A549 (cell line): Measurements from ENCODE around the gene DCBLD2. TPM values are rescaled to one million over a fixed set of nuclear protein-coding genes. Genes with fewer than 3 reads are reported as not detected.

ENCODE experiments used
- ATAC-seq, 2 experiments: fragments of 200-7000 bp in 1 of 2; fragments of >200 bp in 1 of 2; cut with Nextera tagmentation in 1 of 2; cut with Tn5 transposase in 1 of 2; 3 replicates each; pipeline versions ENCODE4 v1.8.0 to v1.9.1; 2018 to 2020; ENCODE audit warnings: mild to moderate bottlenecking in 1 of 2, moderate library complexity in 1 of 2
- CTCF ChIA-PET: fragments of 300-600 bp; sonication (Branson Sonifier 250); formaldehyde crosslinking; extraction: SDS; loops from one replicate; lab custom pipeline; 2021; ENCODE audit warnings: antibody characterized with exemption, inconsistent platforms; lab: Yijun Ruan, JAX
- POLR2A ChIA-PET: fragments of 350-600 bp; formaldehyde crosslinking; extraction: SDS; loops from one replicate; lab custom pipeline; 2021; ENCODE audit warnings: antibody characterized with exemption, inconsistent platforms; lab: Yijun Ruan, JAX
- DNase-seq, 2 experiments: peaks; one replicate each; pipeline versions ENCODE4 v3.0.0 to v3.0.0-alpha.2; 2011 to 2016; ENCODE audit warnings: low read depth in 1 of 2, low spot score in 1 of 2
- FAIRE-seq: peaks from 2 replicates; lab custom pipeline; 2011; peaks lifted over from hg19 to GRCh38; lab: Jason Lieb, UNC
- H3K27ac ChIP-seq, 2 experiments: fragments of >200 bp; sonication (Bioruptor Twin); formaldehyde crosslinking; 3 replicates each; pipeline ENCODE4 v1.5.1; 2016 to 2017
- H3K4me1 ChIP-seq: fragments of >200 bp; sonication (Bioruptor Twin); formaldehyde crosslinking; 3 replicates; pipeline ENCODE4 v1.6.1; 2016
- H3K4me2 ChIP-seq: fragments of >200 bp; sonication (Bioruptor Twin); formaldehyde crosslinking; 3 replicates; pipeline ENCODE4 v1.6.1; 2016
- H3K4me3 ChIP-seq: fragments of >200 bp; sonication (Bioruptor Twin); formaldehyde crosslinking; 3 replicates; pipeline ENCODE4 v1.5.1; 2016
- H3K9me3 ChIP-seq: fragments of >200 bp; sonication (Bioruptor Twin); formaldehyde crosslinking; 3 replicates; pipeline ENCODE4 v1.6.1; 2016
- EHF ChIP-seq: fragments of 250-450 bp; sonication (Bioruptor Pico); IDR thresholded peaks from 2 replicates; pipeline ENCODE4 v1.5.0; 2020; ENCODE audit warnings: mild to moderate bottlenecking
- EHMT2 ChIP-seq: fragments of 200-600 bp; sonication (generic); IDR thresholded peaks from 2 replicates; pipeline ENCODE4 v1.6.1; 2016; ENCODE audit warnings: antibody characterized with exemption, low read depth, mild to moderate bottlenecking, moderate library complexity
- FOSB ChIP-seq: fragments of 250-450 bp; sonication (Bioruptor Pico); IDR thresholded peaks from 2 replicates; pipeline ENCODE4 v1.5.0; 2020; ENCODE audit warnings: mild to moderate bottlenecking, moderate library complexity
- FOXS1 ChIP-seq: fragments of 250-450 bp; sonication (Bioruptor Pico); IDR thresholded peaks from 2 replicates; pipeline ENCODE4 v1.5.0; 2020; ENCODE audit warnings: mild to moderate bottlenecking, moderate library complexity
- HMGXB4 ChIP-seq: fragments of 250-450 bp; sonication (Bioruptor Pico); IDR thresholded peaks from 2 replicates; pipeline ENCODE4 v1.5.0; 2021; ENCODE audit warnings: mild to moderate bottlenecking, moderate library complexity, borderline replicate concordance
- HOXA7 ChIP-seq: fragments of 250-450 bp; sonication (Bioruptor Pico); IDR thresholded peaks from 2 replicates; pipeline ENCODE4 v1.5.0; 2020; ENCODE audit warnings: mild to moderate bottlenecking, moderate library complexity
- KDM5A ChIP-seq: fragments of 200-600 bp; sonication (generic); IDR thresholded peaks from 2 replicates; pipeline ENCODE4 v1.6.1; 2016; ENCODE audit warnings: antibody characterized with exemption, mild to moderate bottlenecking
- MAZ ChIP-seq: fragments of 150-350 bp; IDR thresholded peaks from 2 replicates; pipeline ENCODE4 v1.6.1; 2014; ENCODE audit warnings: antibody characterized with exemption, low read depth, low read length, borderline replicate concordance
- NFE2L2 ChIP-seq: fragments of 150-350 bp; conservative IDR thresholded peaks from 2 replicates; pipeline ENCODE4 v1.6.1; 2014; ENCODE audit warnings: low read length
- NPAS2 ChIP-seq: fragments of 250-450 bp; sonication (Bioruptor Pico); IDR thresholded peaks from 2 replicates; pipeline ENCODE4 v1.8.0; 2022; ENCODE audit warnings: mild to moderate bottlenecking, moderate library complexity, borderline replicate concordance
- NR3C1 ChIP-seq: fragments of >200 bp; sonication (Bioruptor Twin); formaldehyde crosslinking; IDR thresholded peaks from 3 replicates; pipeline ENCODE4 v1.6.1; 2017
- POLR2AphosphoS2 ChIP-seq: conservative IDR thresholded peaks from 2 replicates; pipeline ENCODE4 v1.6.1; 2012; ENCODE audit warnings: low read length, improper control_type of control experiment, inconsistent platforms
- RAD21 ChIP-seq, 2 experiments: fragments of >200 bp in 1 of 2; sonication (Bioruptor Twin) in 1 of 2; formaldehyde crosslinking in 1 of 2; IDR thresholded peaks in 1 of 2; conservative IDR thresholded peaks in 1 of 2; 2 replicates in 1 of 2; 3 replicates in 1 of 2; pipeline ENCODE4 v1.6.1; 2012 to 2018; ENCODE audit warnings: inconsistent platforms in 1 of 2
- SREBF2 ChIP-seq: fragments of 450-650 bp; IDR thresholded peaks from 2 replicates; pipeline ENCODE4 v1.6.1; 2014; ENCODE audit warnings: mild to moderate bottlenecking, moderate library complexity
- ZNF302 ChIP-seq: fragments of 250-450 bp; sonication (Bioruptor Pico); IDR thresholded peaks from 2 replicates; pipeline ENCODE4 v1.9.0; 2021; ENCODE audit warnings: inconsistent platforms, mild to moderate bottlenecking, moderate library complexity
- ZSCAN20 ChIP-seq: fragments of 250-450 bp; sonication (Bioruptor Pico); IDR thresholded peaks from 2 replicates; pipeline ENCODE4 v1.8.0; 2022; ENCODE audit warnings: mild to moderate bottlenecking, moderate library complexity
- WGBS: methylation state at CpG from one replicate; pipeline ENCODE4 v1.1.6; 2017; ENCODE audit errors: missing lambda C conversion rate; 5-methylcytosine and 5-hydroxymethylcytosine counted together
- polyA plus RNA-seq, 4 experiments: library from polyadenylated mRNA; depleted of rRNA in 3 of 4; stranded (reverse); fragments of >200 nt; fragmentation: RNase III in 1 of 4; extraction: RNeasy Plus Mini Kit Qiagen cat#74134 plus additional on column Dnase treatment in 1 of 4; gene quantifications; 2 replicates in 3 of 4; 3 replicates in 1 of 4; pipeline ENCODE4 v1.2.3, GENCODE V29; 2011 to 2017
- TF ChIP-seq, protein P1 (sequence below): fragments of >200 bp; sonication (Bioruptor Twin); formaldehyde crosslinking; IDR thresholded peaks from 3 replicates; pipeline ENCODE4 v1.6.1; 2016
- TF ChIP-seq, protein P2 (sequence below): fragments of 200-600 bp; sonication (generic); IDR thresholded peaks from 2 replicates; pipeline ENCODE4 v1.6.1; 2016; ENCODE audit warnings: antibody characterized with exemption, mild to moderate bottlenecking, moderate library complexity

DCBLD2 gene
- polyA plus RNA-seq, 2 of the 4 experiments (the other 2 are of a cell fraction), result 266 to 623 TPM

DNA sequence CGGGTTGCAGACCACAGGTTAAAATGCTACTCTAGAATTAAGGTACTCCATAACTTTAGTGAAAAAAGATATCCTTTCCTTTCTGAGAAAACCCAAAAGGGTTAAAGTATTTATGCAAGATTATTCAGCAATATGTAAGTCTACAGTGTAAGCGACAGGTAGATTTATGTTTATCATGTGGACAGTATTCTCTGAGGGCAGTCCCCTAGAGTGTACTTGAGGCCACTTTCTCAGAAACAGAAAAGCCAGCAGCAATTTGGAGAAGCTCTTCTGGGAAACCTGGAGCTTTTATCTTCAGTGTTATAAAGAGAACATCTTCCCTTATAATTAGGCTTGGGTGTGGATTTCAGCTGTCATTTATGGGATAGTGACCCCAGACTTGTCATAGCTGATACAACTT lies 129.5 kb downstream of the DCBLD2 start (continued):
- no peak for TF ChIP-seq NFE2L2

DNA sequence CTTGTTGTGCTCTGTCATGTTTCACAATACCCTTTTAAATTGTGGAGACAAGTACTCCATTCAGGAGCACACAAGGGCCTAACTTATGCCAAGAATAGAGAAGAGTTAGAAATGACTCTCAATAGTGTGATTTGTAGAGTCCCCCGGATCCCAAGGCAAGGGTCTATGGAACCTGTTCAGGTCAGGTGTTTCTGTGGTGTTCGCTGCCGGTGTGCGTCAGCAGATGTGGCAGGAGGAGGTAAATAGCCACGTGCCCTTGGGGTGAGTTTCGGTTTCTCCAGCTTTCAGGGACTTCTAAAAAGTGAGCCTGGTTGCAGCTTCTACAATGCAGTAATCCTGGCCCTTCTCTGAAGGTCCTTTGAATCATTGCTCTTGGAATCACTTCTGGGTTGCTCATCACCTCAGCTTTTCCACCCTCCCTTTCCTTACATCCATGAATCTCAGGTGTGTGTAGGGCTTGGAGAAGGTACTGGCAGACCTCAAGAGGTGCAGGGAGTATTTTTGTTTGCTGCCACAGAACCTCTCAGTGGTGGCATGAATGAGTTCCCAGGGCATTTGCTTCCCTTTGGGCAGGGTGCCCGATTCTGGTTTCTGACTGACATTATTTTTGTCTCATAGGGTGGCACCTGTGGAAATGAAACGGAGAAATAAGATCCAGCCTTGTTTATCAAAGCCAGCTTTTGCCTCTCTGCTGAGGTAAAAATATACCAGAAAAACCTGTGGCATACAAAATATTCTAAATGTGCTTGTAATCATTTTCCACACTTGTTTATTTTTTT lies 131.0 kb downstream of the DCBLD2 start:
- ChIA-PET POLR2A (no interaction called here), CTCF (no interaction called here)
- no peak overlapping the region for H3K4me3 ChIP-seq
- no peak for TF ChIP-seq FOSB (CRISPR knock-in tag)
- TF ChIP-seq, all 56 proteins: peak for 0
- ATAC-seq (no peak), DNase-seq (no peak), FAIRE-seq (no peak)
- Histone ChIP-seq H3K4me2 (no peak overlapping the region), H3K4me1 (no peaks in the 10 kb centered on the region), H3K27ac (no peak overlapping the region), H3K9me3 (no peaks in the 10 kb centered on the region)
- WGBS, result 68% methylated on average over 8 of the region's 8 CpGs

DNA sequence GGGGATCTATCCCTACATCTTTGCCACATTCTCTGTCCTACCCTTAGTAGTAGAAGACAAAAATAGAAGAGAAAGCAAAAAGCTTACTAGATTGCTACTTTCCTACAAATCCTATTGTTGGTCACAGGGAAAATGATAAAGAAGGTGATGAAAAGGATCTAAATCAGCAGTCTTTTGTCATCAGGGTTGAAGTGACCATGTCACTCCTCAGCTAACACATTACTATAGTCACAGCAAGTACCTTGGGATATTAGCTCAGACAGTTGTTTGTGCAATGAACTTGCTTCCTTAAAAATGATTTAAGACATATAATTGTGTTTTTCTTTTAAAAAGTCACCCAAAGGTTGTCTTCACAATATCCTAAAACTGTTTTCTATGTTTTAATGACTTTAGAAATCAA lies 132.0 kb downstream of the DCBLD2 start:
- H3K4me3 ChIP-seq, result no peak overlapping the region
- no peak for TF ChIP-seq FOSB (CRISPR knock-in tag)
- TF ChIP-seq SREBF2, result no peak
- no peak for TF ChIP-seq MAZ
- no peak overlapping the region for H3K4me2 ChIP-seq
- no peaks in the 10 kb centered on the region for H3K4me1 ChIP-seq
- H3K27ac ChIP-seq, result no peak overlapping the region
- CTCF ChIA-PET, result no interaction called here
- FAIRE-seq, result no peak
- no peaks in the 10 kb centered on the region for H3K9me3 ChIP-seq
- DNase-seq, result no peak
- POLR2A ChIA-PET, result no interaction called here
- ATAC-seq, result no peak

- CTCF ChIA-PET, result no interaction called here
- TF ChIP-seq ZNF302 (CRISPR knock-in tag) (no peak), RAD21 (conservative IDR thresholded peaks at IDR 0.05 in 1 of 2, IDR thresholded peaks at IDR 0.05 in 1 of 2) (no peak), NPAS2 (CRISPR knock-in tag) (no peak), POLR2AphosphoS2 (no peak), KDM5A (no peak), ZSCAN20 (CRISPR knock-in tag) (no peak), HOXA7 (no peak), FOXS1 (CRISPR knock-in tag) (no peak)
- TF ChIP-seq, all 56 proteins: peak for 0
- no peak overlapping the region for H3K4me2 ChIP-seq
- no peak for ATAC-seq
- POLR2A ChIA-PET, result no interaction called here
- no peaks in the 10 kb centered on the region for H3K4me1 ChIP-seq
- no peak for FAIRE-seq
- 52% methylated on average over 2 of the region's 2 CpGs for WGBS
- DNase-seq, result no peak
- H3K9me3 ChIP-seq, result no peaks in the 10 kb centered on the region
- H3K27ac ChIP-seq, result no peak overlapping the region
- no peak overlapping the region for H3K4me3 ChIP-seq
These were observed 132.5 kb downstream of the DCBLD2 start for GRCh38 chr3:98768961-98769360.

DNA sequence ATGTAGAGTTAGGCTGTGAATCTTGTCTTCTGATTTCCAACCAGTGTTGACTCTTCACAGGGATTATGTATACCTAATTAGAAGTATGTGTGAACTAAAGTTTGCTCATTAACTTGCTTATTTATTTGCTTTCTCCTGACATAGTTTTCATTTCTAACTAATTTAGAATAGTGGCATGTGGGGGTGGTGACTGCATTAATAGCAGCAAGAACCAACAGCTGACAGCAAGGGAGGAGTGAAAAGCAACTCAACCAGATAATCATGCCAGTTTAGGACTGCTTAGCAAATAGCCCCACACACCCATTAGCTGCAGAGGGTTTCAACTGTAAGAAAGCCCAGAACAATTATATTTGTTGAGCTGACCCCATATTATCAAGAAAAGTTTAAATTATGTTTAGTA lies 134.6 kb downstream of the DCBLD2 start:
- H3K9me3 ChIP-seq, result no peaks in the 10 kb centered on the region
- no peak overlapping the region for H3K4me2 ChIP-seq
- ATAC-seq (no peak), DNase-seq (no peak), FAIRE-seq (no peak)
- ChIA-PET POLR2A (no interaction called here), CTCF (interaction anchor here (1.2 kb wide), 1 partner anchor 12 kb away, joined by 4 read pairs; no protein-coding TSS in a partner anchor)
- H3K4me1 ChIP-seq, result no peaks in the 10 kb centered on the region
- TF ChIP-seq, protein P1, sequence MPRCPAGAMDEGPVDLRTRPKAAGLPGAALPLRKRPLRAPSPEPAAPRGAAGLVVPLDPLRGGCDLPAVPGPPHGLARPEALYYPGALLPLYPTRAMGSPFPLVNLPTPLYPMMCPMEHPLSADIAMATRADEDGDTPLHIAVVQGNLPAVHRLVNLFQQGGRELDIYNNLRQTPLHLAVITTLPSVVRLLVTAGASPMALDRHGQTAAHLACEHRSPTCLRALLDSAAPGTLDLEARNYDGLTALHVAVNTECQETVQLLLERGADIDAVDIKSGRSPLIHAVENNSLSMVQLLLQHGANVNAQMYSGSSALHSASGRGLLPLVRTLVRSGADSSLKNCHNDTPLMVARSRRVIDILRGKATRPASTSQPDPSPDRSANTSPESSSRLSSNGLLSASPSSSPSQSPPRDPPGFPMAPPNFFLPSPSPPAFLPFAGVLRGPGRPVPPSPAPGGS, result no peak
- TF ChIP-seq, protein P2, sequence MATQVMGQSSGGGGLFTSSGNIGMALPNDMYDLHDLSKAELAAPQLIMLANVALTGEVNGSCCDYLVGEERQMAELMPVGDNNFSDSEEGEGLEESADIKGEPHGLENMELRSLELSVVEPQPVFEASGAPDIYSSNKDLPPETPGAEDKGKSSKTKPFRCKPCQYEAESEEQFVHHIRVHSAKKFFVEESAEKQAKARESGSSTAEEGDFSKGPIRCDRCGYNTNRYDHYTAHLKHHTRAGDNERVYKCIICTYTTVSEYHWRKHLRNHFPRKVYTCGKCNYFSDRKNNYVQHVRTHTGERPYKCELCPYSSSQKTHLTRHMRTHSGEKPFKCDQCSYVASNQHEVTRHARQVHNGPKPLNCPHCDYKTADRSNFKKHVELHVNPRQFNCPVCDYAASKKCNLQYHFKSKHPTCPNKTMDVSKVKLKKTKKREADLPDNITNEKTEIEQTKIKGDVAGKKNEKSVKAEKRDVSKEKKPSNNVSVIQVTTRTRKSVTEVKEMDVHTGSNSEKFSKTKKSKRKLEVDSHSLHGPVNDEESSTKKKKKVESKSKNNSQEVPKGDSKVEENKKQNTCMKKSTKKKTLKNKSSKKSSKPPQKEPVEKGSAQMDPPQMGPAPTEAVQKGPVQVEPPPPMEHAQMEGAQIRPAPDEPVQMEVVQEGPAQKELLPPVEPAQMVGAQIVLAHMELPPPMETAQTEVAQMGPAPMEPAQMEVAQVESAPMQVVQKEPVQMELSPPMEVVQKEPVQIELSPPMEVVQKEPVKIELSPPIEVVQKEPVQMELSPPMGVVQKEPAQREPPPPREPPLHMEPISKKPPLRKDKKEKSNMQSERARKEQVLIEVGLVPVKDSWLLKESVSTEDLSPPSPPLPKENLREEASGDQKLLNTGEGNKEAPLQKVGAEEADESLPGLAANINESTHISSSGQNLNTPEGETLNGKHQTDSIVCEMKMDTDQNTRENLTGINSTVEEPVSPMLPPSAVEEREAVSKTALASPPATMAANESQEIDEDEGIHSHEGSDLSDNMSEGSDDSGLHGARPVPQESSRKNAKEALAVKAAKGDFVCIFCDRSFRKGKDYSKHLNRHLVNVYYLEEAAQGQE, result no peak
- TF ChIP-seq NR3C1, result no peak
- TF ChIP-seq EHMT2, result no peak
- TF ChIP-seq HOXA7, result no peak
- TF ChIP-seq EHF (CRISPR knock-in tag), result no peak
- no peak for TF ChIP-seq HMGXB4 (CRISPR knock-in tag)
- H3K4me3 ChIP-seq, result no peak overlapping the region
- no peak overlapping the region for H3K27ac ChIP-seq
